GM12891 (cell line): Measurements from ENCODE around the gene DOLK.

Experiments
- PAX5 ChIP-seq: IDR thresholded peaks from 2 replicates; pipeline ENCODE4 v1.6.1; 2011; ENCODE audit warnings: low read length, moderate library complexity, mild to moderate bottlenecking; ENCODE audit not compliant: insufficient read depth, severe bottlenecking
- POLR2A ChIP-seq: IDR thresholded peaks from 2 replicates; pipeline ENCODE4 v1.6.1; 2011; ENCODE audit warnings: low read depth, low read length, control low read depth
- POLR2AphosphoS5 ChIP-seq: IDR thresholded peaks from 2 replicates; pipeline ENCODE4 v1.6.1; 2011; ENCODE audit warnings: low read depth, low read length, control low read depth
- POU2F2 ChIP-seq: IDR thresholded peaks from 2 replicates; pipeline ENCODE4 v1.6.1; 2011; ENCODE audit warnings: low read depth, mild to moderate bottlenecking, control low read depth, low read length, moderate library complexity
- SPI1 ChIP-seq: IDR thresholded peaks from 2 replicates; pipeline ENCODE4 v1.6.1; 2011; ENCODE audit warnings: low read depth, low read length, control low read depth
- TAF1 ChIP-seq: IDR thresholded peaks from 2 replicates; pipeline ENCODE4 v1.6.1; 2011; ENCODE audit warnings: low read depth, low read length, control low read depth

DNA sequence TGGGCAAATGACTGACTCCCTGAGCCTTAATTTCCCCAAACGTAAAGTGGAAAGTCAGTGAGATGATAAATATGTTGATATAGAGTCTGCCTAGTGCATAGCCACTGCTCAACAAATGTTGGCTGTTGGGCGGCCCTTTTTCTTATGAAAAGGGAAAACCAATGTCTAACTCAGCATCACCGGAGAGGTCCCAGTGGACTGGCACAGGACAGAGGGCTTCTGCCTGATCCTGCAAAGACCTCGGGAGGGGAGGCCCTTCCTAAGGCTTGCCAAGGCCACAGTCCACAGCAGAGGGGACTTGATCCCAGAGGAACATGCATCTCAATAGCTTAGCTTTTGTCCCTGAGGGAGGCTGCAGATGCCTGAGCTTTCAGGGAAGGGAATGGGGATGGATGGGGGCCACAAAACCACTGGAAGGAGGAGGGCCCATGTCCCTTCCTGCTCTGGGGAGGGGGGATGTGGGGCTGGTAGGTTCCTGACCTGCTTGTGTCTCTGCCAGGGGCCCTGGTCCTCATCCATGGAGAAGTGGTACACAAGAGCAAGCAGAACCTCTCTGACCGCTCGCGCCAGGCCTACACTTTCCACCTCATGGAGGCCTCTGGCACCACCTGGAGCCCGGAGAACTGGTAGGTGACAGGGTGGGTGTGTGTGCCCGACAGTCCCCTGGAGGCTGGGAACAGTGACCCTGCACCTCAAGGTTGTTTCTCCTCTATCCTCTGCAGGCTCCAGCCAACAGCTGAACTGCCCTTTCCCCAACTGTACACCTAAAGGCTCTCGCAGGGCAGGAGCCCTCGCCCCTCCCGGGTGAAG is 6.3 kb downstream of the DOLK start:
- TF ChIP-seq POLR2A (no peak), POLR2AphosphoS5 (no peak), TAF1 (no peak), SPI1 (no peak), PAX5 (no peak), POU2F2 (no peak)
